Measurements from ENCODE around the gene MTMR3. TPM values are rescaled to one million over a fixed set of nuclear protein-coding genes. Genes with fewer than 3 reads are reported as not detected.
"Not testable (repeated sequence)": the region's sequence is repeated elsewhere in the genome, so short reads cannot be mapped to it uniquely, and the experiment has no call there.

The MTMR3 gene
- total RNA-seq, 1 donor from 2014 or later = 81.3 TPM

GRCh38 chr22:30054067-30054763 is 171.2 kb downstream of the MTMR3 start:
- no peak for DNase-seq (ENCODE audit: low spot score)

GRCh38 chr22:30054764-30055069 is 171.7 kb downstream of the MTMR3 start:
- DNase-seq (ENCODE audit: low spot score) = no peak

GRCh38 chr22:30056015-30056414 is 173.0 kb downstream of the MTMR3 start:
- no peak for DNase-seq (ENCODE audit: low spot score)

- DNase-seq (ENCODE audit: low spot score) = no peak
Measured at GRCh38 chr22:30057375-30057774, 174.4 kb downstream of the MTMR3 start.

- not testable (repeated sequence) for DNase-seq (ENCODE audit: low spot score)
Measured at GRCh38 chr22:30059346-30060020, 176.5 kb downstream of the MTMR3 start.

GRCh38 chr22:30061094-30061493 is 178.1 kb downstream of the MTMR3 start:
- DNase-seq (ENCODE audit: low spot score) = not testable (repeated sequence)

GRCh38 chr22:30062259-30062658 is 179.3 kb downstream of the MTMR3 start:
- no peak for DNase-seq (ENCODE audit: low spot score)

- no peak for DNase-seq (ENCODE audit: low spot score)
Measured at GRCh38 chr22:30062950-30063349, 180.0 kb downstream of the MTMR3 start.

GRCh38 chr22:30064172-30064571 is 181.2 kb downstream of the MTMR3 start:
- no peak for DNase-seq (ENCODE audit: low spot score)

GRCh38 chr22:30073743-30074142 is 190.8 kb downstream of the MTMR3 start:
- DNase-seq (ENCODE audit: low spot score) = no peak

- no peak for DNase-seq (ENCODE audit: low spot score)
Measured at GRCh38 chr22:30074147-30074546, 191.2 kb downstream of the MTMR3 start.

- no peak for DNase-seq (ENCODE audit: low spot score)
Measured at GRCh38 chr22:30074994-30075393, 192.0 kb downstream of the MTMR3 start.

GRCh38 chr22:30077279-30077880 is 194.4 kb downstream of the MTMR3 start:
- DNase-seq (ENCODE audit: low spot score) = no peak

GRCh38 chr22:30078320-30079311 is 195.6 kb downstream of the MTMR3 start:
- DNase-seq (ENCODE audit: low spot score) = no peak

GRCh38 chr22:30079952-30080533 is 197.1 kb downstream of the MTMR3 start, which contains the start of gene HORMAD2:
Gene HORMAD2, plus strand, starts transcription at chr22:30080464. Its CDS starts 13,489 bp downstream, at chr22:30093953.
- DNase-seq (ENCODE audit: low spot score) = no peak

Other genes with a start within 250 kb of the MTMR3 start
- gene CABP7, start 163.2 kb upstream of the MTMR3 start, total RNA-seq = not detected
- 21.8 TPM for gene ZMAT5, start 116.2 kb upstream of the MTMR3 start, total RNA-seq
- gene UQCR10, start 115.8 kb upstream of the MTMR3 start, total RNA-seq = 104 TPM
- 147 TPM for gene ASCC2, start 44.9 kb upstream of the MTMR3 start, total RNA-seq
- not detected for gene HORMAD2, start 197.3 kb downstream of the MTMR3 start, total RNA-seq